C1 segment of cervical spinal cord (tissue), 14 donors: ENCODE measurements around the gene LRRC4C.
"Not testable (repeated sequence)": the region's sequence is repeated elsewhere in the genome, so short reads cannot be mapped to it uniquely, and the experiment has no call there.

Experiments
- DNase-seq, 14 donors: peaks; one replicate each; lab custom pipeline; 2025; lab: John Stamatoyannopoulos, UW

LRRC4C gene

GRCh38 chr11:40701027-40701426, 758.4 kb downstream of the LRRC4C start:
- no peak for DNase-seq

- no peak for DNase-seq
These were observed 769.6 kb downstream of the LRRC4C start for GRCh38 chr11:40689823-40690222.

GRCh38 chr11:40688369-40688768, 771.1 kb downstream of the LRRC4C start:
- no peak for DNase-seq

DNA sequence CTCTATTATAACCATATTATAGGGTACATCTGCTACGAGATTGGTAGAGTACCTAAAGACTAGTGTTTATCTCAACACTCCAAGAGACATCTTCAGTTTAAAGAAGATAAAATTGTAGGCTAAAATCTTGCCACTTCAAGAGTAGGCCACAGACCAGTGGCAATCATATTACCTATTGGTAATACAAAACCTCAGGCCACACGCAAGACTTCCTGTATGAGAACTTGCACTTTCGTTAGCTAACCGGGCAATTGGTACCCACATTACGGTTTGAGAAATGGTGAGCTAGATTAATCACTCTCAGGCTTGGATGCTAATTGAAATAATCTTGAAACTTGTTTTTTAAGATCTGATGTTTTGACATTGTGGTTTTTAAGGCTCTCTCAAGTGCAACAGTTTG, 772.7 kb downstream of the LRRC4C start:
- no peak for DNase-seq

- DNase-seq = no peak
These were observed 776.4 kb downstream of the LRRC4C start for GRCh38 chr11:40683010-40683409.

DNA sequence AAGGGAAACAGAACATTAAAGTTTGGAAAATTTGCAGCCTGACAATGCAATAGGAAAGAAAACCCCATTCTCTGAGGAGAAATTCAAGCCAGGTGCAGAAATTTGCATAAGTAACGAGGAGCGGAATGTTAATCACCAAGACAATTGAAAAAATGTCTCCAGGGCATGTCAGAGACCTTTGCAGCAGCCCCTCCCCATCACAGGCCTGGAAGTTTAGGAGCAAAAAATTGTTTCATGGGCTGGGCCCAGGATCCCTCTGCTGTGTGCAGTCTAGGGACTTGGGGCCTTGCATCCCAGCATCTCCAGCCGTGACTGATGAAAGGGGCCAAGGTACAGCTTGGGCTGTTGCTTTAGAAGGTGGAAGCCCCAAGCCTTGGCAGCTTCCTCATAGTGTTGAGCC, 780.2 kb downstream of the LRRC4C start:
- DNase-seq = no peak

DNA sequence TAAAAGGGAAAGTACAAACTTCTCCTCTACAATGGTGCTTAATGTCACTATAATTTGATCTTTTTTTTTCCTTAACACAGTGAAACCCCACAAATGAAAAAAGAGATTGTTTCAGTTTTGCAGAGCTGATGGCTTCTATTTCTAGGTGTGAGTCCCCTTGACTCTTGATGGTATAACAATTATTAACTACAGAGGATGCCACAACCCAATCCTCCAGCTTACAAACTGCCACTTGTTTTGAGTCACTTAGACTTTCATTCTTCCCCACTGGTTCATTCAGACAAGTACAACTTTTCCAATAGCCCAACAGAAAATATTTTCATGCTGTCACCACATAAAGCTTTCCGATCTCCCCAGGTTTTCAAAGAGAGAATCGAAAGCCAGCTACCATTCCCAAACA, 812.2 kb downstream of the LRRC4C start:
- no peak for DNase-seq

DNA sequence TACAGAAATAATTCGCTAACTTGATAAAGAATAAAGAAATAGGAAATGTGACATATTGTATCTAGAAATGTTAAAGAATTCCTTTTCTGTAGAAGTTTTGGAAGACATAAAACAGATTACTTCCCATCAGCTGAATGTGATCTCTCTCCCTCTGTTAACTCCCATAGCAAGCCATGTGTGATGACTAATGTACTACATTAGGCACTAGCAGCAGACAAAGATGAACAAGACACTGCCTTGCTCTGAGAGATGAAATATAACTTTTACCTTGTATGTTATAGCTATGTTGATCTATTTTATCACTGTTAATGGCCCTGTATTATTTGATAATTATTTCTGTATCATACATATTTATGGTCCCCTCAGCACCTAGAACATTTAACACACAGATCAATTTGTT, 817.2 kb downstream of the LRRC4C start:
- no peak for DNase-seq

DNA sequence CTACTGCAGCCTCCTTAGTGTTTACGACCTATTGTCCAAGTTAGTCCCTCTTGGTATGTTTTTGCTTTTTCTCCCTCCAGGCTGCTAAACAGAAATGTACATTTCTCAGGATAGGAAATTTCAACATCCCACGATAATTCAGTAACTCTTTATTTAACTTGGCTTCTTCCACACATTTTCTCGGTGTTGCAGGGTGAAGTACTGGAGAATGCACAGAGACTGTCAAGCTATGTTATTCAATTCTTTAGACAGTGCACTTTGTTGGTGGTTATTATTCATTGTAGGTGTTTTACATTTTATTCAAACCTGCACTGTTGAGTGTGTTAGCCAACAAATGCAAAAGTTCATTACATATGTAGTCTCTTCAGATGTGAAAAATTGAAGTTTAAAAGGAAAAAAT, 839.8 kb downstream of the LRRC4C start:
- no peak for DNase-seq

DNA sequence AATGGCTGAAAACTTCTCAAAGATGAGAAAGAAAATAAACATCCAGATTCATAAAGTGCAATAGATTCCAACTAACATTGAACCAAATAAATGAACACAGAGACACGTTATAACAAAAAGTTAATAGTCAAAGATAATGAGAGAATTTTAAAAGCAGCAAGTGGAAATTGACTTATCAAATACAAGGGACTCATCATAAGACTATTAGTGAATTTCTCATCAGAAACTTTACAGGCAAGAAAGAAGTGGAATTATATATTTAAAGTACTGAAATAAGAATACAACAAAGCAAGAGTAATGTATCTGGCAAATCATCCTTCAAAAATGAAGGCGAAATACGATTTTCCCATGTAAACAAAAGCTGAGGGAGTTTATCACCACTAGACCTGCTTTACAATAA, 852.7 kb downstream of the LRRC4C start:
- DNase-seq = no peak

DNA sequence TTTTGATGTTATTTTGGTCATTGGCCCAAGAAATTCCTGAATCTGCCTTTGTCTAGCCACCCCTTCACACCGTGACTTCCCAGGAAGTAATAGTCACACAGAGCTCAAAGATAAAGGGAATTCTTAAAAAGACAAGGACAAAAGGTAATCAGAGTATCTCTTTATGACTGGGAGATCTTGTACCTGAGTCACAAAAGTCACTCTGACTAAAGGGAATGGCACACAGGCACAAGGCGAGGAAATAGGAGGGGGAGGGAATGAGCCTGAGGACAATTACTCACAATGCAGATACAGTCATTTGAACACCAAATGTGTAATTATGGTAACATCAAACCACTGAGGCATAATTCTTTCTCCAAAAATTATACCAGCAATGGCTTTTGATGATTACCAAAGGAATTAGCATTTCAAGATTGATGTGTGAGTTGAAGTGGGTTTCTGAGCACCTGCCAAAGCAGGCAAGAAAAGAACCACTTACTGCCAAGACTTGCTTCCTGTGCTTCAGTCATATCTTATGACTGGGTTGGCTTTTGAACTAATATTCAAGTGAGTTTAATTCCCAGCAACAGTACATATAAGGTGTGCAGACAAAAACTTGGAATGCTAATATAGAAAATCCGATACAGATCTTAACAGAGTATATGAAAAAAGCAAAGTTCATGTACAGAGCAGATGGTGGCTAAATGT, 856.4 kb downstream of the LRRC4C start:
- no peak for DNase-seq

DNA sequence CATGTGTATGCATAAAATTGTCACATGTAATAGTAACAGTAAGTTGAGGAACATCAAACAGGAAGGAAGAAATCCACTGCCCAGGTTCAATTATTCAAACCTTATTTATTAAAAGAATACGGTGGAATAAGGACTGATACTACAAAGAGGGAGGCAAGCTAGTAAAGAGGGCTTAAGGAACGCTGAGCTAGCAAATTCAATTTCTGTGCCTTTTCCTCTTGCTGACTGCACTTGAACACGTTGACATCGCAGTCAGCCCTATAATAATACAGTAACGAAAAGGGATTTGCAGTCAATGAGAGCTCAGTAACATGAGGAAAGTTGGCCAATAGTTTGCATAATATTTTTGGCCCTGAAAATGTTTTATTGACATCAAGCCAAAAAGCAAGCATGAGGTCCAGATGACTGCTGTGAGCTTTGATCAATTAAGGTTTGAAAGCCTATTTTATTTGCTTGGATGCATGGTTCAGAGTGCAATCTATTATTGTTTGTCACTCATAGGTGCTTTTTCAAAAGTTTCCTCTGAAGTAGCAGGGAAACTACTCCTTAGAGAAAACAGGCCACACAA, 861.8 kb downstream of the LRRC4C start:
- DNase-seq = no peak

DNA sequence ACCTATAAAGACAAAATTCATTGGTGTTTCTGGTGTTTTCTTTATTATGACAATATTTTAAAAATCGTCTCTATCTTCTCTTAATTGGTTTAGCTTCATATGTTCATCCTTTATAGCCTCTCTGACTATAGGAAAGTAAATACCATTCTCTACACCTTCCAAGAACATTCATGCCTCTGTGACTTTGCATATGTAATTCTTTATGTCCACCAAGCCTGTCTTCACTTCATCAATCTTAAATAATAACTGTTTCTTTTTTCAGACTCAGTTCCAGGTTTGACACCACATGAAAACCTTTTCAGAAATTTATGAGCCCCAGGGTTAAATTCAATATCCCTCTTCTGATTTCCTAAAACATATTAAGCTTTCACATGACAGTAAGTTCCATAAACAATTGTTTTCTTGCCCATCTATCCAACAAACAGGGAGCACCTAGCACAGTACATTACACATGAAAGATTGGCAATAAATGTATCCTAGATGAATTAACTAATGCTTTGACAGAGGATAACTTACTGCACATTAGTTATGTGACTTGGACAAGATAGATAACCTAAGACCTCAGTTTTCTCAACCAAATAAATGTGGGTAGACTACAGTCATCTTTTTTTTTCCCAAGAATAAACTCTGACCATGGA, 886.1 kb downstream of the LRRC4C start:
- no peak for DNase-seq

DNA sequence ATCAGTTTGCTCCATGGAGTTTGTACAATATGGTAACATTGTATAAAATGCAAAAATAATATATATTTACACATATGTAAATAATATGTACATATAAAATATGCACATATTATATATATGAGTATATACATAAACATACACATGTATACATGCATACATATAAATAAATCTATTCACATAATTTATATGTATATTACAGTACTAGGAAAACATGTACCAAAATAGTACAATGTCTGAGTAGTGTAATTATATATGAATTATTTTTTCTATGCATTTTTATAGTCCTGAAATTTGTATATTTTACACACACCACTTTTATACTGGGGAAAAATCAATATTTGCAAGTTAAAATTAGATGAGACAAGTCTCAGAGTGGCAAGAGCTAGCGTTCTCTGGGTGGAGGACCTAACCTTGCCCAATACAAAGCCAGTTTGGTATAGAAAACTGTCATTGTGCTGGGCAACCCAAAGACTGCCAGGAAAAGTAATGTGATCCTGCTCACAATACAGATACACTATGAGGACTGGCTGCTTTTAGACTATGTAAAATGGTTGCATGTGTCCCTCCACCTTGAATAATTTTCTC, 889.4 kb downstream of the LRRC4C start:
- DNase-seq = no peak

DNA sequence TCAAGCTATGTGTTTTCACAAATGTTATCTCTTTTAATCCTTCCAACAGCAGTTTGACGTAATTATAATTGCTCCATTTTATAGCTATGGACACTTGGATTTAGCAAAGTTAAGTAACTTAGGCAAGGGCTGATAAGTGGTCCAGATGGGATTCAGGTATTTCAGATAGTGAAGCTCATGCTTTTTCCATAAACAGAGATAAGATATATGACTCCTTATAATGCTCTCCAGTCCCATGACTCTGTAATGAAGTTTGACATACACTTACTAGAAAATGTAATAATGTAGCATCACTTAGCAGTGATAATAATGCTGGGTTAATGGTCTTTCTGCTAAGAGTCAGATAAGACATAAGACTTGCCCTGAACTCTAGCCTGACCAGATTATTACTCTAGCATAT, 892.1 kb downstream of the LRRC4C start:
- no peak for DNase-seq

DNA sequence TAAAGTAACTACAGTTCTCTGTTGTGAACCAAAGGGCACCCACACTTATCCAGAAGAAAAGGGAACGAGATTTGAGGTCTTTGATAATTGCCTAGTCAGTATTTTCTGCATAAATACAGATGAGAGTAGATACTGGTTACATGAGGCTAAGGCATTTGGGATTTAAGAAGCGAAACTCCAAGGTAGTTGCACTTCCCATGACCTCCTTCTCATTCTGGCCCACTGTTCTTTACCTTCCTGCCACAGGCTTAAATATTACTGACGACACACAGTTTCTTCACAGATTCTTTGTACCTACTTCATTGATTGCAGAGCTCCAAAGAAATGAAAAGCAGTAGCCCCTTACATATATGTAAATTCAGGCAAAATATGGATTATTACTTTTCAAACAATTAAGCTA, 915.3 kb downstream of the LRRC4C start:
- DNase-seq = no peak

- DNase-seq = no peak
These were observed 916.6 kb downstream of the LRRC4C start for GRCh38 chr11:40542821-40543220.

- no peak for DNase-seq
These were observed 921.7 kb downstream of the LRRC4C start for GRCh38 chr11:40537734-40538133.

DNA sequence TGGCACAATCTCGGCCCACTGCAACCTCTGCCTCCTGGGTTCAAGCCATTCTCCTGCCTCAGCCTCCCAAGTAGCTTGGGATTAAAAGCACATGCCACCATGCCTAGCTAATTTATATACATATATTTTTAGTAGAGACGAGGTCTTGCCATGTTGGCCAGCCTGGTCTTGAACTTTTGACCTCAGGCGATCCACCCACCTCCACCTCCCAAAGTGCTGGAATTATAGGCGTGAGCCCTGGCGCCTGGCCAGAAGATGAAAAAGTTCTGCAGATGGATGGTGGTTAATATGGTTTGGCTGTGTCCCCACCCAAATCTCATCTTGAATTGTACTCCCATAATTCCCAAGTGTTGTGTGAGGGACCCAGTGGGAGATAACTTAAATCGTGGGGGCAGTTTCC, 937.4 kb downstream of the LRRC4C start:
- not testable (repeated sequence) for DNase-seq

DNA sequence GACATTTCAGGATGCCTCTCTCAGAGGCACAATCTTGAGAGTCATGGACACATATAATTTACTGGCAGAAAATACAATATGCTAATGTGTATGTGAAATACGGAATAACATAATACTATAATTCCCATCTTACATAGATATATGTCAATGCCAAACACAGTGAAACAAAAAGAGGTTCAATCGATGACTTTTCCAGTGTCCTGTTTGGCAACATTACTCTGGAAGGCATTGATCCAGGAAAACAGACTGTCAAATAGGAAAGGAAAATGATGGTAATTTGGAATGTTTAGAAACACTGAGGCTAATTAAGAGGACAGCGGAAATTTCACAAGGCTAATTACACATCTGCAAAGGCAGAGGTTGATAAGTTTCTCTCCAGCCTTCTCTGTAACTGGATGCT, 942.3 kb downstream of the LRRC4C start:
- DNase-seq = no peak

GRCh38 chr11:40514124-40514523, 945.3 kb downstream of the LRRC4C start:
- DNase-seq = no peak

DNA sequence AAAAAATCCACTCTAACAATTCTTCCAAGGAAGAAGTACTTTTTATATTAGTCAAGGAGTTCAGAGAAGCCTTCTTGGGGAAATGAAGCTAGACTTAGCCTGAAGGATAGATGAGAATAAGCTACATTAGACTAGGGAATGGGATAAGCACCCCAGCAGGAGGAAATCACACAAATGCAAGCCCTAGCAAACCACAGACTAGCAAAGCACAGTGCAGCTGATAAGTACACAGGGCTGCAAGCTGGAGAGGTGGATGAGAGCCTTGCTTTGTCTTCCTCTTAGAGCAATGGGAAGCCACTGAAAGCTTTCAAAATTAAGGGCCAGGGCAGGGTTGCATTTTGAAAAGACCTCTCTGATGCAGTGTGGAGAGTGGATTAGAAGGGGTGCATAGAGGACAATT, 946.2 kb downstream of the LRRC4C start:
- no peak for DNase-seq

DNA sequence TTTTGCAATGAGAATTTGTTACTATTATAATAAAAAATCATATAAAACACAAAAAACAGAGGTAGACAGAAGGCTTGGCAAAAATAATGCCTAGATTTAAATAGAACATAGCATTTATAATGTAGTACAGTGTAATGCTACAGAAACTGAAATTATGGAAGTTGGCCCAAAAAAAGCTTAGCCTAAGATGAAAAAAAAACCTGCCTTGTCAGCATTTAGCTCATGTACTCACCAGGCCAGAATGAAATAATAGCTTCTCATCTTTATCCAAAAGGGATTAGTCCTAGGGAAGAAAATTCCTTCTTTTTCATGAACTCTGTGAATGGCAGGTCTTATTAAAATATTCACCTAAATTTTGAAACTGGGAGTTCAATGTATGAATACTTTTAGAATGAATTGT, 951.1 kb downstream of the LRRC4C start:
- DNase-seq = no peak
